GM19035 (cell line): ENCODE measurements around the gene TBC1D2B.
"Not testable (repeated sequence)": the region's sequence is repeated elsewhere in the genome, so short reads cannot be mapped to it uniquely, and the experiment has no call there.

ENCODE experiments used
- ATAC-seq: cut with Tn5 transposase; IDR thresholded peaks from one replicate; pipeline ENCODE4 v1.9.1; 2021; ENCODE audit not compliant: unreplicated experiment

Gene TBC1D2B

DNA sequence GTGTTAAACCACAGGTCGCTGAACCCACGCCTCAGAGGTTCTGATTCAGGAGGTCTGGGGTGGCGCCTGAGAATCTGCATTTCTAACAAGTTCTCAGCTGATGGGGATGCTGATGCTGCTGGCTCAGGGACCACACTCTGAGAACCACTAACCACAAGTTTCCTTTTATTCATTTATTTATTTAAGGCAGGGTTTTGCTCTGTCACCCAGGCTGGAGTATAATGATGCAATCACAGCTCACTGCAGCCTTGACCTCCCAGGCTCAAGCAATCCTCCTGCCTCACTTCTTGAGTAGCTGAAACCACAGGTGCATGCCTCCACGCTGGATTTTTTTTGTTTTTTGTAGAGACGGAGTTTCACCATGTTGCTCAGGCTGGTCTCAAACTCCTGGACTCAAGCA lies 123.6 kb downstream of the TBC1D2B start:
- not testable (repeated sequence) for ATAC-seq

DNA sequence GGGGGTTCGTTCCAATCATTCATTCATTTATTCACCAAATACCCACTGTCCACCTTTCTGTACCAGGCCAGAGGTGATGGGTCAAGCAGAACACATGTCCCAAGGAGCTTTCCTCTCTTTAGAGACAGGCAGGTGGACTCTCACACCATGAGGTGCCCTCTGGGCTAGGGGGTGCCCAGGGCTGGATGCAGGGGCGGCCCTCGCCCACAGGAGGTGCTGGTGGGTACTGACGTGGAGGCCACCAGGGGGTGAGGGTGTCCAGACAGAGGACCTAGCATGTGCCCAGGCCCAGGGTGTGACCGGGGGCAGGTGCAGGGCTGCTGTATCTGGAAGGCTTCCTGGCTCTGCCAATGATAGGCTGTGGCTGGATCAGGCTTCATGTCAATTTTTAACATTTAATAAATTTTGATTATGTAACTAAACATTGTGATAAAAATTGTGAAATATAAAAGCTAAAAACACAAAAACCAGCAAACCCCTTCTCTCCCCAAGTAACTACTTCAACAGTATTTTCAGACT lies 124.5 kb downstream of the TBC1D2B start:
- ATAC-seq = not testable (repeated sequence)

DNA sequence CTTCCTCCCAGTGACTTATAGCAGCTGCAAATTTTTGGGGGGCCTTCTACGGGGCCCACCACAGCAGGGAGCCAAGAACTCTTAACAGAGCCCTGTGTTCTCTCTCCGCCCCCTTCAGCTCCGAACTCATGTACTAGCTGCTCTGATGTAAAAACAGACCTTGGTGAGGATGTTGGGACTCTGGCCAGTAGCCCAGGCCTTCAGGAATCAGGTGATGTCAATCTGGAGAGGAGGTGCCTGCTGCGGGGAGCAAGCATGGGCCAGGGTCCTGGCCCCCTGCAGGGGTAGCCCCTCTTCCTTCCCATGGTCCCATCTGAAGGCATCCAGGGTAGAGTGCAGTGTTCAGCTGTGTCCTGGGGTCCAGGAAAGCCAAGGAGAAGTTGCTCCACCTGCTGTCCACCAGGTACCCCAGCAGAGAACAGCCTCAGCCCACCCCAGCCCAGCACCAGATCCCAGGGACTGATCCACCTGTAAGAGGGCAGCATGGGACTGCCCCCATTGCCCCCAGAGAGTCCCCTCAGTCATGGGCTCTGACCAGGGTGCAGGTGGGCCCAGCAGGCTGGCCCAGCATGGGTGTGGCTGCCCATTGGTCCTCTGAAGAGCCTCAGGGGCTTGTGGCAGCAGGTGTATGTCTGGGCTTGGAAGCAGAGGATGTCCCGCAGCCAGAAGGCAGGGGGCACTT lies 126.3 kb downstream of the TBC1D2B start:
- not testable (repeated sequence) for ATAC-seq

DNA sequence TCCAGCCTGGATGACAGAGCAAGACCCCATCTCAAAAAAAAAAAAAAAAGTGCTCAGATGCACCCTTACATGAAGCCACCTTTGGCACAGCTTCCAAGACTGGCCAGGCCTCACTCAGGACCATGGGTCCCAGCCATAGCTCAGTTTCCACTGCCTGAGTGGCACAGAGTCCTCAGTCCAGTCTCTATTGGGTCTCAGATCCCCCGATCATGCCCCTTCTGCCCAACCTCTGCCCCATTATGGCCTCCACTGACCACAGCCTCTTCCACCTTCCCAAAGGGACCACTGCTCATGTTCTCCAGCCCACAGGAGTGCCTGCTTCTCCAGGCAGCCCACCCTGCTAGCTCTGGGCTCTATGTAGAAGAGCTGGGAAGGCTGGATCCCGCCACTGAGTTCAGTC lies 127.0 kb downstream of the TBC1D2B start:
- ATAC-seq = not testable (repeated sequence)

DNA sequence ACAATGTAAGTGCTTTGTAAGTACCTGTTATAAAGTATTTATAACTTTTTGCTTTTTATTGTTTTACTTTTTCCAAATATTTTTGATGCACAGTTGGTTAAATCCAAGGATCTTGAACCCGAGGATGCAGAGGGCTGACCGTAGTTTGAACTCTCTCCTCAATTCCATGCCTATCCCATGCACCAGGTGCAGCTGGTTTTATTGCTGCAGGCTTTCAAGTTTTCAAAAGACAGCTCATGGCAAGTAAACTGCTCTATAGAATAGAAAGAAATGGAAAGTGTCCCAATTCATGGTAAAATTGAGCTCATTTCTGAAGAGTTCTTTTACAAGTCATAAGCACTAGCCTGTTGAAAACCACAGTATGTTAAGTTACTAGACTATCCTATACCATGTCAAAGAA lies 131.9 kb downstream of the TBC1D2B start:
- ATAC-seq = no peak
